ENCODE measurements around the gene CDAN1. TPM values are rescaled to one million over a fixed set of nuclear protein-coding genes. Genes with fewer than 3 reads are reported as not detected.

The CDAN1 gene
- 10 to 100 TPM in 1 of 2 donors, 1 to 10 TPM in 1; 8.3 to 11.7 TPM for total RNA-seq

GRCh38 chr15:42736793-42737528, at the start of gene CDAN1:
Gene CDAN1 (minus strand): TSS chr15:42737128. CDS start chr15:42737102, 26 bp downstream.

Other genes starting within 250 kb of the CDAN1 start
- 100 to 1,000 TPM; 174 to 229 TPM for gene ZNF106, start 246.0 kb downstream of the CDAN1 start, total RNA-seq
- 100 to 1,000 TPM in 1 of 2 donors, 10 to 100 TPM in 1; 94.3 to 103 TPM for gene SNAP23, start 241.5 kb downstream of the CDAN1 start, total RNA-seq
- 10 to 100 TPM; 16.2 to 21.6 TPM for gene LRRC57, start 188.3 kb downstream of the CDAN1 start, total RNA-seq
- gene HAUS2, start 188.3 kb downstream of the CDAN1 start, total RNA-seq: 10 to 100 TPM; 12.7 to 23.6 TPM
- 1 to 10 TPM; 6.0 to 8.3 TPM for gene STARD9, start 161.5 kb downstream of the CDAN1 start, total RNA-seq
- gene TTBK2, start 183.7 kb upstream of the CDAN1 start, total RNA-seq: 1 to 10 TPM; 7.7 to 7.9 TPM